ENCODE results near the gene UBE4A.

Gene UBE4A

DNA sequence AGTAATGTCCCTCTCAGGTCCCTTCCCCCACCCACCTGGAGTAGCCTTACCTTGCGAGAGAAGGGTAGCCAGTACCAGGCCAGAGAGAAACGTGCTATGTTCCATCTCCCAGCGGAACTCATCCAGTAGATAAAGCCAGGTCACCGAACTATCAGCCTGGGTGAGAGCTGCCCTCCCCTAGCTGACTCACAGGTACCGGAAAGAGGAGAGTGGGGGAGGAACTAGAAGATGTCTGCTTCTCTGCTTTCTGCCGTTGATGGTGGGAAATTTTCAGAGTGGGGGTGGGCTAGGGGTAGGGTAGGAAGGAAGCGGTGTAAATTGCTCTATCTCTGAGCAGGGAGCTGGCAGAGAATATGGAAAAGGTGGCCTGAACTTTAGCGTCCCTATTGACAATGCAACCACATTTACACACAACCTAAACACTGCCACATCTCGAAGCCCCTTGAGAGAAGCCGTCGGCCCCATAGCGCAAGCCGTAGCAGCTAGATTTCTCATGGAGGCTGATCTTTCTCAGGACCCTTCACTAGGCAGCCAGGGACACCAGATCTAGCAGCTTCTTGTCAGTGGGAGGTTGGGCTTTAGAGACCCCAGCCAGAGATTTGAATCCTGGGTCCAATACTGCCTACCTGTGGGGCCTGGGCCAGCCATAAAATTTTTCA lies 16.8 kb upstream of the UBE4A start, which contains the start of gene CD3D:
Gene CD3D, minus strand, starts transcription at position 203 of the 659 bp plus-strand sequence. Its CDS starts 98 bp downstream, at position 105.
- Histone ChIP-seq H4K20me1 (ENCODE audit: low read depth, low read length) (no peaks in the 10 kb centered on the region), H3K36me3 (ENCODE audit: low read length) (no peaks in the 10 kb centered on the region), H3K27me3 (ENCODE audit: low read length) (no peaks in the 10 kb centered on the region), H3K9me3 (ENCODE audit: insufficient read depth, low read length) (no peaks in the 10 kb centered on the region), H3F3A (ENCODE audit: insufficient read depth) (no peaks in the 10 kb centered on the region), H3K9me2 (replicated peaks; ENCODE audit: insufficient read depth, low read length) (no peaks in the 10 kb centered on the region), H3K79me2 (ENCODE audit: insufficient read depth, low read length) (no peaks in the 10 kb centered on the region), H3K4me3 (ENCODE audit: insufficient read depth, low read length, poor library complexity, severe bottlenecking) (no peak within 1 kb of the TSS), H3K9ac (ENCODE audit: low read length) (no peak within 1 kb of the TSS), H3K4me2 (ENCODE audit: low read depth, low read length, poor library complexity, severe bottlenecking) (no peak within 1 kb of the TSS), H3K27ac (ENCODE audit: low read depth, low read length) (no peak within 1 kb of the TSS), H2AFZ (ENCODE audit: low read depth, low read length, severe bottlenecking) (no peak within 1 kb of the TSS)
- TF ChIP-seq, protein P1, sequence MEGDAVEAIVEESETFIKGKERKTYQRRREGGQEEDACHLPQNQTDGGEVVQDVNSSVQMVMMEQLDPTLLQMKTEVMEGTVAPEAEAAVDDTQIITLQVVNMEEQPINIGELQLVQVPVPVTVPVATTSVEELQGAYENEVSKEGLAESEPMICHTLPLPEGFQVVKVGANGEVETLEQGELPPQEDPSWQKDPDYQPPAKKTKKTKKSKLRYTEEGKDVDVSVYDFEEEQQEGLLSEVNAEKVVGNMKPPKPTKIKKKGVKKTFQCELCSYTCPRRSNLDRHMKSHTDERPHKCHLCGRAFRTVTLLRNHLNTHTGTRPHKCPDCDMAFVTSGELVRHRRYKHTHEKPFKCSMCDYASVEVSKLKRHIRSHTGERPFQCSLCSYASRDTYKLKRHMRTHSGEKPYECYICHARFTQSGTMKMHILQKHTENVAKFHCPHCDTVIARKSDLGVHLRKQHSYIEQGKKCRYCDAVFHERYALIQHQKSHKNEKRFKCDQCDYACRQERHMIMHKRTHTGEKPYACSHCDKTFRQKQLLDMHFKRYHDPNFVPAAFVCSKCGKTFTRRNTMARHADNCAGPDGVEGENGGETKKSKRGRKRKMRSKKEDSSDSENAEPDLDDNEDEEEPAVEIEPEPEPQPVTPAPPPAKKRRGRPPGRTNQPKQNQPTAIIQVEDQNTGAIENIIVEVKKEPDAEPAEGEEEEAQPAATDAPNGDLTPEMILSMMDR (IDR thresholded peaks at IDR 0.05; ENCODE audit: insufficient read depth, low read length, poor library complexity, severe bottlenecking): no peak
- TF ChIP-seq EZH2phosphoT487 (conservative IDR thresholded peaks at IDR 0.05; ENCODE audit: low read length): no peak

DNA sequence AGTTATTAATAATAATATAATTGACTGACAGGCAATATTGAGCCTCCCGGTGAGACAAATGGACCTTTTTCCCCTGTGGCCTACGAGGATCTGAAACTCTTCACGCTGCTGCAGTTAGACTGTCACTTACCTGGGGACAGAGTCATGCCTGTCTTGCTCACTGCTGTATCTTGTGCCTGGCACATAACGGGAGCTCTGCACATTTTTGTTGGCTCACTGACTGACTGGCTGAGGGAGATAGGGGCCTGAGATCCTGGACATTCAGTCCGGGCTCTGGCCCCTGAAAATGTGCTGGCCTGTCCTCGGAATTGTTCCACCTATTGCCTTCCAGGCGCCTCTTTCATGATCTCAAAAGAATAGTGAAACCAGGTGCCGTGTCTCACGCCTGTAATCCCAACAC lies 16.2 kb upstream of the UBE4A start:
- H3K27ac ChIP-seq (ENCODE audit: low read depth, low read length): no peak overlapping the region
- H3K9ac ChIP-seq (ENCODE audit: low read length): no peak overlapping the region
- H3K9me3 ChIP-seq (ENCODE audit: insufficient read depth, low read length): no peaks in the 10 kb centered on the region
- H3K36me3 ChIP-seq (ENCODE audit: low read length): no peaks in the 10 kb centered on the region
- H3K4me3 ChIP-seq (ENCODE audit: insufficient read depth, low read length, poor library complexity, severe bottlenecking): no peak overlapping the region
- H3F3A ChIP-seq (ENCODE audit: insufficient read depth): no peaks in the 10 kb centered on the region
- H3K79me2 ChIP-seq (ENCODE audit: insufficient read depth, low read length): no peaks in the 10 kb centered on the region
- no peaks in the 10 kb centered on the region for H4K20me1 ChIP-seq (ENCODE audit: low read depth, low read length)
- TF ChIP-seq, protein P1 (IDR thresholded peaks at IDR 0.05; ENCODE audit: insufficient read depth, low read length, poor library complexity, severe bottlenecking): no peak
- no peak for TF ChIP-seq EZH2phosphoT487 (conservative IDR thresholded peaks at IDR 0.05; ENCODE audit: low read length)
- H2AFZ ChIP-seq (ENCODE audit: low read depth, low read length, severe bottlenecking): no peak overlapping the region
- no peak overlapping the region for H3K4me2 ChIP-seq (ENCODE audit: low read depth, low read length, poor library complexity, severe bottlenecking)
- H3K9me2 ChIP-seq (replicated peaks; ENCODE audit: insufficient read depth, low read length): no peaks in the 10 kb centered on the region
- no peaks in the 10 kb centered on the region for H3K27me3 ChIP-seq (ENCODE audit: low read length)

DNA sequence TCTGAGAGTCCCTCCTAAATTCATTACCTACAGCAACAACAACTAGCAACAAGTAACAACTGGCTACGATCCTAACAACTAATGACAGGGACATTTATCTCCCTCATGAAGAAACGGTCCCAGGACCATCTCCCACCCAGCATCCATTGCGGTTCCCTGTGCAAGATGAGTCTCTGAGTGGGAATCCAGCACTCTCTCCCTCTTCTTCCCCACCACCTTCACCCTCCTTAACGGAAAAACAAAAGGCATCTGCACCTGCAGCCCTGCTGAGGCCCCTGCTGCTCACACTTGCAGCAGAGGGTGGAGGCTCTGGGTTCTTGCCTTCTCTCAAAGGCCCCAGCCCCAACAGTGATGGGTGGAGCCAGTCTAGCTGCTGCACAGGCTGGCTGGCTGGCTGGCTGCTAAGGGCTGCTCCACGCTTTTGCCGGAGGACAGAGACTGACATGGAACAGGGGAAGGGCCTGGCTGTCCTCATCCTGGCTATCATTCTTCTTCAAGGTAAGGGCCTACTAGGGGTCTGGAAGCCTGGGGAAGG lies 15.4 kb upstream of the UBE4A start, which contains the start of gene CD3G:
Gene CD3G, plus strand, starts transcription at position 364 of the 535 bp plus-strand sequence. Its CDS starts 80 bp downstream, at position 444.
- Histone ChIP-seq H2AFZ (ENCODE audit: low read depth, low read length, severe bottlenecking) (no peak within 1 kb of the TSS), H3K9ac (ENCODE audit: low read length) (no peak within 1 kb of the TSS)

More for the DNA sequence above, 15.4 kb upstream of the UBE4A start, which contains the start of gene CD3G:
- Histone ChIP-seq H3K27me3 (ENCODE audit: low read length) (no peaks in the 10 kb centered on the region), H3K36me3 (ENCODE audit: low read length) (no peaks in the 10 kb centered on the region), H3K79me2 (ENCODE audit: insufficient read depth, low read length) (no peaks in the 10 kb centered on the region), H3K9me3 (ENCODE audit: insufficient read depth, low read length) (no peaks in the 10 kb centered on the region), H3K4me3 (ENCODE audit: insufficient read depth, low read length, poor library complexity, severe bottlenecking) (no peak within 1 kb of the TSS), H4K20me1 (ENCODE audit: low read depth, low read length) (no peaks in the 10 kb centered on the region), H3K9me2 (replicated peaks; ENCODE audit: insufficient read depth, low read length) (no peaks in the 10 kb centered on the region), H3K27ac (ENCODE audit: low read depth, low read length) (no peak within 1 kb of the TSS), H3K4me2 (ENCODE audit: low read depth, low read length, poor library complexity, severe bottlenecking) (no peak within 1 kb of the TSS), H3F3A (ENCODE audit: insufficient read depth) (no peaks in the 10 kb centered on the region)
- TF ChIP-seq, protein P1 (IDR thresholded peaks at IDR 0.05; ENCODE audit: insufficient read depth, low read length, poor library complexity, severe bottlenecking): no peak
- TF ChIP-seq EZH2phosphoT487 (conservative IDR thresholded peaks at IDR 0.05; ENCODE audit: low read length): no peak

All from SU-DHL-6 (cell line).